Left renal pelvis (tissue), 4 donors: ENCODE measurements around the gene CACUL1. TPM values are rescaled to one million over a fixed set of nuclear protein-coding genes. Genes with fewer than 3 reads are reported as not detected.
"Not testable (repeated sequence)": the region's sequence is repeated elsewhere in the genome, so short reads cannot be mapped to it uniquely, and the experiment has no call there.

Experiments
- DNase-seq, 4 donors: peaks; one replicate each; pipeline ENCODE4 v3.0.0-alpha.2; 2013; ENCODE audit warnings: low read depth in 4 of 4, low spot score in 3 of 4
- polyA plus RNA-seq, 4 donors: library from polyadenylated mRNA; unstranded; fragments of 120-200 nt; gene quantifications; one replicate each; pipeline ENCODE4 v1.2.1, GENCODE V29; 2013; ENCODE audit not compliant: insufficient read length in 4 of 4

CACUL1 gene
- polyA plus RNA-seq, 4 donors, result 28.7 to 33.8 (median 30.6) TPM

- no peak for DNase-seq
Observed at GRCh38 chr10:118769898-118770600, 15.3 kb upstream of the CACUL1 start.

DNA sequence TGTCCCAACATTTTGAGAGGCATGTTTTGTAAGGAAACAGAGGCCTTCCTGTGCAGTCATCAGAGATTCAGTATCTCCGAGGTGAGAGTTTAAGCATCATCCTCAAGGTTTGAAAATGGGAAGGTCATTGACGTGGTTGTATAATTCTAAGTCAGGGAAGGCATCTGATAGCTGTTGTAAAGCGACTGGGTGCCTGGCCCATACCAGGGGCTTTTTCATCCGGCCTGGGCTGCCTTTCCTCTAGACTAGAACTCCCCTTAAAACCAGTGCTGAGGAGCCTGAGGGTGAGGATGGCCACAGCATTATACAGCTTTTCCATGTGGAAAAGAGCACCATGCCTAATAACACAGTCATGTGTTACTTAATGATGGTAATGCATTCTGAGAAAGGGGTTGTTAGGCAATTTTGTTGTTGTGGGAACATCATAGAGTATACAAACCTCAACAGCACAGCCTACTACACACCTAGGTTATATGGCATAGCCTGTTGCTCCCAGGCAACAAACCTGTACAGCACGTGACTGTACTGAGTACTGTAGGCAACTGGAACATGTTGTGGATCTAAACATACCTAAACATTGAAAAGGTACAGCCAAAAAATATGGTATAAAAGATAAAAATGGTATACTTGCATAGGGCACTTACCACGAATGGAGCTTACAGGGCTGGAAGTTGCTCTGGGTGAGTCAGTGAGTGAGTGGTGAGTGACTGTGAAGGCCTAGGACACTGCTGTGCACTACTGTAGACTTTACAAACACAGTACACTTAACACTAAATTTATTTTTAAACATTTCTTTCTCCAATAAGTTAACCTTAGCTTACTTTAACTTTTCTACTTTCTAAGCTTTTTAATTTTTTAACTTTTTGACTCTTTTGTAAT is 13.5 kb upstream of the CACUL1 start:
- DNase-seq, result no peak

DNA sequence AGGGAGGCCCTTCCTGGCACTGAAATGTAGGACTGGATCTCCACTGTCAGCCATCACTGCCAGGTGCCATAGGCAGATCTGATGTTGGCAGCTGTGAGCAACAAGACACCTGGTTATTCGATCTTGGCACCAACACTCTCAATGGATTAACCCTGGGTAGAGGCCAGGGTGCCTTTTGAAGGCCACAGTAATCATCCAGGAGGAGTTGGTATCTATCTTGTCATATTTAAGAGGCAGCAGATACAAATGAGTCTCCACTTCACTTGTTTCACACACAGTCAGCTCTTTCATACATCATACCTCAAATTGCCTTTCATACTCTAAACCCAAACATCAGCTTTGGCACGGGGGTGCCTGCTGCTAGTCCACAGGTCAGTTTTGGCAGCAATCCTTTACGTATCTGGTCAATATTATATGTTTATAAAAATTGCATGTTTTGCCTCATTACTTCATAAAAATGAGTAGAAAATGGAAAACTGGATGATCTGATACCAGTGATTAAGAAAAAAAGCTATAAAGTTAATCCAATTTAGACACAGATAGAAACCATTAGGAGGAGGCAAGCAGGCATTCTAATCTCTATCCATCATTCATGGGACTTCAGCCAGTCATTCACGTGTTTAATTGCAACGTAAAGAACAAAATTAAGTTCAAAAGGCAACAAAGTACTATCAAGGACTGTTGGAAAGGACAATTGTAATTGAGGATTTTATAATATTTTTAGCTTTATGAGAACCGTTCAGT is 12.7 kb upstream of the CACUL1 start:
- DNase-seq, result no peak

DNA sequence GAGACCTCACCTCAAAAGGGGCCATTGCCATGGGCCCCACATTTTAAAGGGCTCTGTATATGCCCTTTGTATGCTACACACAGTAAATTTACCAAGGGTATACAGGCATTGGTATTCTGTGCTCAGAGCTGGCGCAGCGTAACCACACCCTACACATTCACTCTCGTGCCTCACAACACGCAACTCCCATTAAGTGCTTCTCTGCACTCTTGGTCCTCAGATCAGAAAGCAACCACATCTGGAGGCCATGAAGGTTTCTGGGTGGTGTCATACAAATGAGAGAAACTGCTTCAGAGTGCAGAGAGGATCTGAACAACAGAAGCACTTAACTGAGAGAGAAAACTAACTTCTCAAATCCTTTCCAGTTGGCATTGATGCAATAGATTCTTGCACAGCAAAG is 9.4 kb upstream of the CACUL1 start:
- no peak for DNase-seq

DNA sequence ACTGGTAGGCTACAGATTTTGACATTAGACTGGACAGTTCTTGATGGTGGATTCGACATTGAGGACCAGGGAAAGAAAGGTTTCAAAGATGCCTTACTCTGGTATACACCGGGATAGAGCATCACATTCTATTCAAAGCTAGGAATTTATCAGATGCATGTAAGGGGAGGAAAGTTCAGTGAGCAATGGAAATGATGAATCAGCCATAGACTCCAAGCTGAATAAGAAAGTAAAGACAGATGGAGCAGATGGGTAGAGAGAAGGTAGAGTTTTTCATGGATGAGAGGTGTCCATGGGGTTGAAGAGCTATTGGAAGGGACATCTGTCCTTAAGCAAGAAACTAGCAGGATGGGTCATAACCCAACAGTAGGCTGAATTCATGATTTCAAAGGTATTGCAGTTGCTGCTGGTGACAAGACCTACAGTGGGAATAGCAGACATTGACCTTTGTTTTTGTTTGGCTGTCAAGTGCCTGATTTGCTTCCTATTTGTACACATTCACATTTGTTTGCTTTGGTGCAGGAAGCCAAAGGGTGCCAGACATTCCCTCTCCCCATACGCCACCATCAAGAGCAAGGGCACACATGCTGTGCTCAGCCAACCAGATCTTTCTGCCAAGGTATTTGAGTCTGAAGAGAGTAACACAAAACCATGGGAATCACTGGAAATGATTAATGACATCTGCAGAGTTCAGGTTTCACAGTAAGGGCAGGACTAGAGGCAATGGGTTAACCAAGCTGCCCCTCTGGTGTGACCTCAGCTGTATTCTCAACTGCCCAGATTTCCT is 8.6 kb upstream of the CACUL1 start:
- peak in 2 of 4 donors; percentile 21 to 70 for DNase-seq

- no peak for DNase-seq
Observed at GRCh38 chr10:118760265-118760664, 5.5 kb upstream of the CACUL1 start.

DNA sequence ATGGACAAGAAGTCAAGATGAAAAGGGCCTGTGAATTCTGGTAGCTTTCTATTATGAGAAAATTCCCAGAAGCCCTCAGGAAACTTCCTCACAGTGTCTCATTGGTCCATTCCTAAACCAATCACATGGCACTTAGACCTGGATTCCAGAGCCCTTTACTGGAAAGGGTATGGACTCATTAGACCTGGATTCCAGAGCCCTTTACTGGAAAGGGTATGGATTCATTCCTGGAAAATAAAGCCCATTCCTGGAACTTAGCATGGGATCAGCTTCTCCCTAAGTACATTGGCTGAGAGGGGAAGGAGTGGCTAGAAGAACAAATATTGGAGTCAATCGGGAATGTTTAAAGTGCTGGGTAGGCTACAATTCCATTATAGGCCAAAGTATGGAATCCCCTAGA is 3.7 kb upstream of the CACUL1 start:
- no peak for DNase-seq

DNA sequence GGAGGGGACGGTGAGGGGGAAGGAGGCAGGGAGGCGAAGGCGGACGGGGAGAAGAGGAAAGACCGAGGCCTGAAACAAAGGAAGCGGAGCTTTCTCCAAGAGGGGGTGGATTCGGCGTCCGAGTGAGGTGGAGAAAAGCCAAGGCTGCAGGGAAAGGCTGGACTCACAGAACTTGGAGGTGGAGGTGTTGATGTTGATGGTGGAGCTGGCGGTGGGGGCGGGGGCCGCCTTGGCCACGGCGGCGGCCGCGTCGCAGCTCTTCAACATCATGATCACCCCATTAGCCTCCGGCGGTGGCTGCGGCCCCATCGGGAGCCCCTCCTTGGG is 578 bp downstream of the CACUL1 start:
- peak in 1 of 4 donors; percentile 56 for DNase-seq

- no peak for DNase-seq
Observed at GRCh38 chr10:118753331-118754228, 1.2 kb downstream of the CACUL1 start.

DNA sequence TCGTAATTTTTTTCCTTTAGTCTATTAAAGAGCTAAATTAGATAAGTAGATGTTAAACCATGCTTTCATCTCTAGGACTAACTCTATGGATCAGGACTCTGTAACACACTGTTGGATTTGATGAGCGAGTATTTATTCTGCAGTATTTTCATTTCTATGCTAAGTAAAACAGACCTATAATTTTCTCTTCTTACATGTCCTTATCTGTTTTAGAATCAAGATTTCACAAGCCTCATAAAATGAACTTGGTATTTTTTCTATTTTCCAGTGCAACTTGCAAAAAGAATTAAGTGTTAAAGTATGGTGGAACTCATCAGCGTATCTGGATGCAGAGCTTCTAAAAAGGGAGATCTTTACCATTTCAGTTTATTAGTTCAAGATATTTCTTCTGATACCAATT is 2.4 kb downstream of the CACUL1 start:
- no peak for DNase-seq

DNA sequence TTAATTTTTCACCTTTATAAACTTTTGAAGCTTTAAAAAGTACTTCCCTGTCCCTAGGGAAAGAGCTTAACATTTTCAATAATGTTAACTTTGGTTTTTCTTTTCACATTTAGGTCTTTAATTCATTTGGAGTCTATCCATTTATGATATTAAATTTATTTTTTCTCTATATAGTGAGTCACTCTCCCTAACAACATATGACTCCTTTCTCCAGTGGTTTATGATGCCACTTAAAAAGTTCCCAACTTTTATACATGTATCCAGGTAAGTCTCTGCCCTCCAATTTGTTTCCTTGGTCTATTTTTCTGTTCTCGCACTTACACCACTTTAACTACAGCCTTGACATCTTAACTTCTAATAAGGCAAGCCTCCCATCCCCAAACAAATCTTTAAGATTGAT is 3.5 kb downstream of the CACUL1 start:
- no peak for DNase-seq

GRCh38 chr10:118748041-118748440 is 6.7 kb downstream of the CACUL1 start:
- DNase-seq, result no peak

GRCh38 chr10:118746246-118746645 is 8.5 kb downstream of the CACUL1 start:
- DNase-seq, result no peak

DNA sequence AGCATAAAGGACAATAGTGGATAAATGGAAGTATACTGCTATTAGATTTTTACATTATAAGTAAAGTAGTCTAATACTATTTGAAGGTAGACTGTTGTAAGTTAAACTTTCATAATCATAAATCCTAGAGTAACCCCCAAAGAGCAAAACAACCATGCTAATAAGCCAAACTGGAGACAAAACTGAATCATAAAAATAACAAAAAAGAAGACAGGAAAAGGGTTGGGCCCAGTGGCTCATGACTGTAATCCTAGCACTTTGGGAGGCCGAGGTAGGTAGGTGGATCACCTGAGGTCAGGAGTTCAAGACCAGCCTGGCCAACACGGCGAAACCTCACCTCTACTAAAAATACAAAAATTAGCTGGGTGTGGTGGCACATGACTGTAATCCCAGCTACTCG is 9.7 kb downstream of the CACUL1 start:
- DNase-seq, result no peak

- DNase-seq, result not testable (repeated sequence)
Observed at GRCh38 chr10:118744346-118744918, 10.3 kb downstream of the CACUL1 start.

GRCh38 chr10:118742782-118743181 is 12.0 kb downstream of the CACUL1 start:
- DNase-seq, result no peak

DNA sequence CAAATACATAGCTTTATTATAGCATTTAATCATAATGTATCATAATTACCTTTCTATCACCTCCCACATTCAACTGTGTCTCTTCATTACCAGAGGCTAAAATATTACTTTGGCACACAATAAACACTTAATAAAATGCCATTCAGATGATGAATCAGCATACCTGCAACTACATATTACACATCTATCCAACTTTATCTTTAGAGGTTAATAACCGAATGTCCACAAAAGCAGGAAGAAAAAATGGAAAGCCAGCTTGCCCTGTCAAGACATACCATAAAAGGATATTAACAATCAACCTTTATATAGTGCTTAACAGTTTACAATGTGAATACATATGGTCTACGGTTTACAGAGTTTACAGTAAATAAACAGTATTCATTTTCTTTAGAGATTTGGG is 12.7 kb downstream of the CACUL1 start:
- no peak for DNase-seq

DNA sequence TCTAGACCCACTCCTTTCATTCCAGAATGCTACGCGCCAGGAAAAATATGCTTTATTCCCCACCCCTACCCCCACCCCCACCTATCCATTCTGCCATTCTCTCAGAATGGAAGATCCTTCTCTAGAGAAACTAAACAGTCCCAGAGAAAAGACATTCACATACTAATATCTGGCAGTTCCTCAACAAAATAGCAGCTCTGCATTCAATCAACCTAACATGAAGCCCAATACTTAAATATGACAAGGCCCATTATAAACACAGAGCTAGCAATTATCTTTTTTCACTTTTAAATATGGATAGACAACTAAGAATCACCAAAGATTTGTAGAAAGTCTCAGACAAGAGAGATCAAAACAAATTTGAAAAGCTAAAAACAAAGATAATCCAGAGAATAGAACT is 16.4 kb downstream of the CACUL1 start:
- no peak for DNase-seq

DNA sequence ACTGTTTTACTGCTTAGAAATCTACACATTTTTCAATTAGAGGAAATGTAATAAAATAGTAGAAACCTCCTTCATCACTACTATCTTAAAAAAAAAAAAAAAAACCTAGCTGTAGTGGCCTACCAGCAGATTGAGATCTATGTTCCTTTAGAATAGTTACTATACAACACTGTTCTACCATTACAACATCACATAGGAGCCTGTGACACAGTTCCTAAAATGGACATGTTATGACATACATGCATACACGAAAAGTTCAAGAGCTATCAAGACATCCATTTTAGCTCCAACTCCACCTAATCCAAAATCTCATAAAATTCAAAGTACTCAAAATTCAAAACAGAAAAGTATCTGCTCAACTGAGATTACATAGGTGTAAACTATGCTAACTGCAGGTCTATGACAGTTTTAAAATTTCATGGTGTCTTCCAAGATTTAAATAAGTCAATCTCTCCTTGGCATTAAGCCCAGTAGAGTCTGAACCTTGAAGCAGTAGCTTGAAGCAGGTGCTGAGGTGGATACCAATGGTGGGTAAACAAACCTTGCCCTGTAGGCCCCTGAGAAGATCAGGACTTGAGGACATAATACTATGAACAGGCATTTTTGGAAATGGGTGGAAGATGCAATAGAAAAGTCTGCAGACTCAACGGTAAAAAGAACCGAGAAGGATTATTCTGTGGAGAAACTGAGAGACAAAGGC is 17.0 kb downstream of the CACUL1 start:
- DNase-seq, result no peak
